Liver (tissue), 9 donors: ENCODE results near the gene IL10. TPM values are rescaled to one million over a fixed set of nuclear protein-coding genes. Genes with fewer than 3 reads are reported as not detected.

Source experiments
- DNase-seq: peaks from one replicate; pipeline ENCODE4 v3.0.0-alpha.2; 2017; ENCODE audit warnings: low spot score
- H3K27ac ChIP-seq, 2 donors: one replicate each; pipeline ENCODE4 v1.7.0; 2013; ENCODE audit warnings: inconsistent platforms in 2 of 2, low read length in 2 of 2, control low read depth in 1 of 2, low read depth in 1 of 2, mild to moderate bottlenecking in 1 of 2
- H3K27me3 ChIP-seq, 4 donors: one replicate each; pipeline versions ENCODE4 v1.6.1 to v1.7.0; 2013; ENCODE audit warnings: low read length in 3 of 4, inconsistent platforms in 1 of 4, mild to moderate bottlenecking in 1 of 4, moderate library complexity in 1 of 4; ENCODE audit not compliant: control insufficient read depth in 4 of 4, insufficient read depth in 4 of 4
- H3K36me3 ChIP-seq, 4 donors: one replicate each; pipeline versions ENCODE4 v1.6.1 to v1.7.0; 2013; ENCODE audit warnings: low read length in 3 of 4, mild to moderate bottlenecking in 3 of 4, low read depth in 1 of 4, moderate library complexity in 1 of 4; ENCODE audit not compliant: control insufficient read depth in 4 of 4, insufficient read depth in 3 of 4
- H3K4me1 ChIP-seq, 4 donors: one replicate each; pipeline versions ENCODE4 v1.6.1 to v1.7.0; 2013; ENCODE audit warnings: low read length in 3 of 4, mild to moderate bottlenecking in 3 of 4, moderate library complexity in 1 of 4; ENCODE audit not compliant: control insufficient read depth in 4 of 4, insufficient read depth in 4 of 4
- H3K4me3 ChIP-seq, 3 donors: one replicate each; pipeline versions ENCODE4 v1.6.1 to v1.7.0; 2013; ENCODE audit warnings: low read length in 3 of 3, control low read depth in 1 of 3, low read depth in 1 of 3, mild to moderate bottlenecking in 1 of 3
- H3K9ac ChIP-seq, 2 donors: one replicate each; pipeline ENCODE4 v1.7.0; 2013; ENCODE audit warnings: low read length in 2 of 2, mild to moderate bottlenecking in 2 of 2, moderate library complexity in 2 of 2, control low read depth in 1 of 2, low read depth in 1 of 2
- H3K9me3 ChIP-seq, 4 donors: one replicate each; pipeline versions ENCODE4 v1.6.1 to v1.7.0; 2013; ENCODE audit warnings: low read length in 3 of 4; ENCODE audit not compliant: control insufficient read depth in 4 of 4
- ATF3 ChIP-seq: IDR thresholded peaks from 2 replicates; pipeline ENCODE4 v1.6.1; 2016; ENCODE audit warnings: antibody characterized with exemption
- CTCF ChIP-seq: fragments of 150-350 bp; IDR thresholded peaks from 2 replicates; pipeline ENCODE4 v1.5.1; 2017; ENCODE audit warnings: improper control_type of control experiment, low read depth, low read length; ENCODE audit not compliant: missing input control
- EGR1 ChIP-seq, 2 donors: IDR thresholded peaks; 2 replicates each; pipeline ENCODE4 v1.6.1; 2016 to 2018; ENCODE audit warnings: antibody characterized with exemption in 2 of 2, low read depth in 2 of 2
- FOXA1 ChIP-seq: IDR thresholded peaks from 2 replicates; pipeline ENCODE4 v1.6.1; 2016; ENCODE audit warnings: antibody characterized with exemption
- FOXA2 ChIP-seq: IDR thresholded peaks from 2 replicates; pipeline ENCODE4 v1.6.1; 2016; ENCODE audit warnings: antibody characterized with exemption
- GABPA ChIP-seq, 2 donors: IDR thresholded peaks in 1 of 2; conservative IDR thresholded peaks in 1 of 2; 2 replicates each; pipeline ENCODE4 v1.6.1; 2016; ENCODE audit warnings: antibody characterized with exemption in 2 of 2, mild to moderate bottlenecking in 1 of 2, moderate library complexity in 1 of 2
- HNF4A ChIP-seq, 2 donors: conservative IDR thresholded peaks; 2 replicates each; pipeline ENCODE4 v1.6.1; 2016; ENCODE audit warnings: antibody characterized with exemption in 2 of 2, mild to moderate bottlenecking in 2 of 2
- HNF4G ChIP-seq: IDR thresholded peaks from 2 replicates; pipeline ENCODE4 v1.6.1; 2016; ENCODE audit warnings: antibody characterized with exemption
- JUND ChIP-seq, 2 donors: IDR thresholded peaks; 2 replicates each; pipeline ENCODE4 v1.6.1; 2016; ENCODE audit warnings: antibody characterized with exemption in 2 of 2
- MAX ChIP-seq: IDR thresholded peaks from 2 replicates; pipeline ENCODE4 v1.6.1; 2016; ENCODE audit warnings: antibody characterized with exemption
- NR2F2 ChIP-seq: IDR thresholded peaks from 2 replicates; pipeline ENCODE4 v1.6.1; 2016; ENCODE audit warnings: antibody characterized with exemption
- RAD21 ChIP-seq, 2 donors: IDR thresholded peaks; 2 replicates each; pipeline ENCODE4 v1.6.1; 2016; ENCODE audit warnings: antibody characterized with exemption in 2 of 2, mild to moderate bottlenecking in 2 of 2
- REST ChIP-seq: IDR thresholded peaks from 2 replicates; pipeline ENCODE4 v1.6.1; 2016; ENCODE audit warnings: antibody characterized with exemption, mild to moderate bottlenecking
- RXRA ChIP-seq, 2 donors: IDR thresholded peaks; 2 replicates each; pipeline ENCODE4 v1.6.1; 2017 to 2018; ENCODE audit warnings: antibody characterized with exemption in 2 of 2, mild to moderate bottlenecking in 1 of 2
- SP1 ChIP-seq: IDR thresholded peaks from 2 replicates; pipeline ENCODE4 v1.6.1; 2018; ENCODE audit warnings: antibody characterized with exemption, mild to moderate bottlenecking
- TAF1 ChIP-seq: conservative IDR thresholded peaks from 2 replicates; pipeline ENCODE4 v1.6.1; 2016; ENCODE audit warnings: antibody characterized with exemption, mild to moderate bottlenecking
- YY1 ChIP-seq: IDR thresholded peaks from 2 replicates; pipeline ENCODE4 v1.6.1; 2016; ENCODE audit warnings: antibody characterized with exemption, mild to moderate bottlenecking
- ZBTB33 ChIP-seq: IDR thresholded peaks from 2 replicates; pipeline ENCODE4 v1.6.1; 2016; ENCODE audit warnings: antibody characterized with exemption
- WGBS: extraction: QIAGEN DNeasy Blood & Tissue Kit; methylation state at CpG from one replicate; pipeline ENCODE4 v1.1.7; 2013; 5-methylcytosine and 5-hydroxymethylcytosine counted together
- polyA plus RNA-seq, 2 donors: library from polyadenylated mRNA; stranded (reverse) in 1 of 2; unstranded in 1 of 2; fragments of 200-250 nt in 1 of 2; fragments of >200 nt in 1 of 2; fragmentation: Nextera tagmentation in 1 of 2; extraction: Ambion mirVana in 1 of 2; gene quantifications; one replicate each; pipeline versions ENCODE4 v1.2.1 to v1.2.3, GENCODE V29; 2013 to 2015
- total RNA-seq, 2 donors: library from RNA; depleted of rRNA; stranded (reverse); fragments of >200 nt; gene quantifications; one replicate each; pipeline ENCODE4 v1.2.3, GENCODE V29; 2014
- donor health status: healthy.
- donor health status: healthy.
- donor health status: healthy.
- donor health status: healthy.
- donor health status: healthy.

Gene IL10
- total and polyA plus RNA-seq, 4 donors: 0.23 to 1.4 (median 0.59) TPM

GRCh38 chr1:206790502-206791250 lies 18.4 kb upstream of the IL10 start:
- no peak for DNase-seq
- no peaks in the 10 kb centered on the region for H3K36me3 ChIP-seq
- no peak overlapping the region for H3K9ac ChIP-seq
- H3K27ac ChIP-seq: no peak overlapping the region
- no peaks in the 10 kb centered on the region for H3K4me1 ChIP-seq
- 89% methylated on average over 11 of the region's 11 CpGs for WGBS
- no peaks in the 10 kb centered on the region for H3K27me3 ChIP-seq
- H3K4me3 ChIP-seq: no peak overlapping the region
- no peaks in the 10 kb centered on the region for H3K9me3 ChIP-seq
- TF ChIP-seq MAX (no peak), YY1 (no peak), ATF3 (no peak), TAF1 (no peak), HNF4A (conservative IDR thresholded peaks at IDR 0.05) (no peak), SP1 (no peak), FOXA2 (no peak), JUND (IDR thresholded peaks at IDR 0.05) (no peak), RXRA (IDR thresholded peaks at IDR 0.05) (no peak), NR2F2 (no peak), GABPA (IDR thresholded peaks at IDR 0.05 in 1 of 2, conservative IDR thresholded peaks at IDR 0.05 in 1 of 2) (no peak), REST (no peak), EGR1 (IDR thresholded peaks at IDR 0.05; ENCODE audit: low read depth in 2 of 2) (no peak), HNF4G (no peak), CTCF (no peak), FOXA1 (no peak), RAD21 (IDR thresholded peaks at IDR 0.05) (no peak), ZBTB33 (no peak)
